ENCODE data around the gene SORCS1.

The SORCS1 gene

GRCh38 chr10:107085665-107086525 is 78.6 kb downstream of the SORCS1 start:
- Histone ChIP-seq H3K36me3 (ENCODE audit: insufficient read depth, low read length) (no peaks in the 10 kb centered on the region), H3K9me3 (ENCODE audit: control insufficient read depth, insufficient read depth, low read length) (no peaks in the 10 kb centered on the region), H3K4me1 (ENCODE audit: insufficient read depth, low read length) (no peaks in the 10 kb centered on the region), H3K9ac (ENCODE audit: low read depth, low read length) (no peak overlapping the region)

- no peaks in the 10 kb centered on the region for H3K4me1 ChIP-seq (ENCODE audit: insufficient read depth, low read length)
- H3K9me3 ChIP-seq (ENCODE audit: control insufficient read depth, insufficient read depth, low read length), result no peaks in the 10 kb centered on the region
- no peaks in the 10 kb centered on the region for H3K36me3 ChIP-seq (ENCODE audit: insufficient read depth, low read length)
- H3K9ac ChIP-seq (ENCODE audit: low read depth, low read length), result no peak overlapping the region
Measured at GRCh38 chr10:107083388-107084009, 81.0 kb downstream of the SORCS1 start.

GRCh38 chr10:107081644-107082043 is 82.9 kb downstream of the SORCS1 start:
- Histone ChIP-seq H3K9ac (ENCODE audit: low read depth, low read length) (no peak overlapping the region), H3K4me1 (ENCODE audit: insufficient read depth, low read length) (no peaks in the 10 kb centered on the region), H3K9me3 (ENCODE audit: control insufficient read depth, insufficient read depth, low read length) (no peaks in the 10 kb centered on the region), H3K36me3 (ENCODE audit: insufficient read depth, low read length) (no peaks in the 10 kb centered on the region)

GRCh38 chr10:107075117-107075516 is 89.4 kb downstream of the SORCS1 start:
- Histone ChIP-seq H3K9me3 (ENCODE audit: control insufficient read depth, insufficient read depth, low read length) (no peaks in the 10 kb centered on the region), H3K4me1 (ENCODE audit: insufficient read depth, low read length) (no peaks in the 10 kb centered on the region; the same call in 1 of the 2 replicates), H3K9ac (ENCODE audit: low read depth, low read length) (no peak overlapping the region), H3K36me3 (ENCODE audit: insufficient read depth, low read length) (no peaks in the 10 kb centered on the region)

- Histone ChIP-seq H3K36me3 (ENCODE audit: insufficient read depth, low read length) (no peaks in the 10 kb centered on the region), H3K9ac (ENCODE audit: low read depth, low read length) (no peak overlapping the region), H3K4me1 (ENCODE audit: insufficient read depth, low read length) (no peaks in the 10 kb centered on the region; the same call in 1 of the 2 replicates), H3K9me3 (ENCODE audit: control insufficient read depth, insufficient read depth, low read length) (no peaks in the 10 kb centered on the region)
Measured at GRCh38 chr10:107072786-107073185, 91.7 kb downstream of the SORCS1 start.

GRCh38 chr10:107072028-107072427 is 92.5 kb downstream of the SORCS1 start:
- Histone ChIP-seq H3K36me3 (ENCODE audit: insufficient read depth, low read length) (no peaks in the 10 kb centered on the region), H3K4me1 (ENCODE audit: insufficient read depth, low read length) (no peaks in the 10 kb centered on the region; the same call in 1 of the 2 replicates), H3K9me3 (ENCODE audit: control insufficient read depth, insufficient read depth, low read length) (no peaks in the 10 kb centered on the region), H3K9ac (ENCODE audit: low read depth, low read length) (no peak overlapping the region)

GRCh38 chr10:107071301-107071700 is 93.2 kb downstream of the SORCS1 start:
- Histone ChIP-seq H3K36me3 (ENCODE audit: insufficient read depth, low read length) (no peaks in the 10 kb centered on the region), H3K9me3 (ENCODE audit: control insufficient read depth, insufficient read depth, low read length) (no peaks in the 10 kb centered on the region), H3K9ac (ENCODE audit: low read depth, low read length) (no peak overlapping the region), H3K4me1 (ENCODE audit: insufficient read depth, low read length) (no peaks in the 10 kb centered on the region; the same call in 1 of the 2 replicates)

GRCh38 chr10:107067843-107068242 is 96.7 kb downstream of the SORCS1 start:
- Histone ChIP-seq H3K9me3 (ENCODE audit: control insufficient read depth, insufficient read depth, low read length) (no peaks in the 10 kb centered on the region), H3K9ac (ENCODE audit: low read depth, low read length) (no peak overlapping the region), H3K36me3 (ENCODE audit: insufficient read depth, low read length) (no peaks in the 10 kb centered on the region), H3K4me1 (ENCODE audit: insufficient read depth, low read length) (peaks cover 3% of the 10 kb centered on the region; the same call in 1 of the 2 replicates)

GRCh38 chr10:107064075-107064474 is 100.4 kb downstream of the SORCS1 start:
- Histone ChIP-seq H3K36me3 (ENCODE audit: insufficient read depth, low read length) (no peaks in the 10 kb centered on the region), H3K9ac (ENCODE audit: low read depth, low read length) (no peak overlapping the region), H3K9me3 (ENCODE audit: control insufficient read depth, insufficient read depth, low read length) (no peaks in the 10 kb centered on the region), H3K4me1 (ENCODE audit: insufficient read depth, low read length) (peaks cover 8% of the 10 kb centered on the region; the same call in 1 of the 2 replicates)

GRCh38 chr10:107059872-107060271 is 104.6 kb downstream of the SORCS1 start:
- H3K4me1 ChIP-seq (ENCODE audit: insufficient read depth, low read length), result peaks cover 8% of the 10 kb centered on the region; the same call in 1 of the 2 replicates
- no peaks in the 10 kb centered on the region for H3K36me3 ChIP-seq (ENCODE audit: insufficient read depth, low read length)
- no peaks in the 10 kb centered on the region for H3K9me3 ChIP-seq (ENCODE audit: control insufficient read depth, insufficient read depth, low read length)
- H3K9ac ChIP-seq (ENCODE audit: low read depth, low read length), result no peak overlapping the region

- Histone ChIP-seq H3K9ac (ENCODE audit: low read depth, low read length) (no peak overlapping the region), H3K9me3 (ENCODE audit: control insufficient read depth, insufficient read depth, low read length) (no peaks in the 10 kb centered on the region), H3K36me3 (ENCODE audit: insufficient read depth, low read length) (no peaks in the 10 kb centered on the region), H3K4me1 (ENCODE audit: insufficient read depth, low read length) (peaks cover 8% of the 10 kb centered on the region; the same call in 1 of the 2 replicates)
Measured at GRCh38 chr10:107059068-107059804, 105.3 kb downstream of the SORCS1 start.

- Histone ChIP-seq H3K9me3 (ENCODE audit: control insufficient read depth, insufficient read depth, low read length) (no peaks in the 10 kb centered on the region), H3K36me3 (ENCODE audit: insufficient read depth, low read length) (no peaks in the 10 kb centered on the region), H3K9ac (ENCODE audit: low read depth, low read length) (no peak overlapping the region), H3K4me1 (ENCODE audit: insufficient read depth, low read length) (peaks cover 8% of the 10 kb centered on the region; the same call in 1 of the 2 replicates)
Measured at GRCh38 chr10:107058331-107058730, 106.2 kb downstream of the SORCS1 start.

- H3K36me3 ChIP-seq (ENCODE audit: insufficient read depth, low read length), result no peaks in the 10 kb centered on the region
- no peaks in the 10 kb centered on the region for H3K9me3 ChIP-seq (ENCODE audit: control insufficient read depth, insufficient read depth, low read length)
- no peaks in the 10 kb centered on the region for H3K4me1 ChIP-seq (ENCODE audit: insufficient read depth, low read length)
- no peak overlapping the region for H3K9ac ChIP-seq (ENCODE audit: low read depth, low read length)
Measured at GRCh38 chr10:107056182-107056581, 108.3 kb downstream of the SORCS1 start.

- Histone ChIP-seq H3K9ac (ENCODE audit: low read depth, low read length) (no peak overlapping the region), H3K9me3 (ENCODE audit: control insufficient read depth, insufficient read depth, low read length) (no peaks in the 10 kb centered on the region), H3K4me1 (ENCODE audit: insufficient read depth, low read length) (no peaks in the 10 kb centered on the region), H3K36me3 (ENCODE audit: insufficient read depth, low read length) (no peaks in the 10 kb centered on the region)
Measured at GRCh38 chr10:107054469-107055156, 109.9 kb downstream of the SORCS1 start.

Measured in ES-I3 (cell line).